HepG2 (cell line): ENCODE measurements around the gene TBC1D12. TPM values are rescaled to one million over a fixed set of nuclear protein-coding genes. Genes with fewer than 3 reads are reported as not detected.

Experiments
- ATAC-seq: fragments of 200-7000 bp; cut with Tn5 transposase; 3 replicates; pipeline ENCODE4 v1.9.1; 2020; ENCODE audit warnings: mild to moderate bottlenecking, moderate library complexity
- BruUV-seq: library from RNA; stranded (reverse); fragments of 400-500 nt; replicated peaks from 2 replicates; lab custom pipeline; 2021; lab: Mats Ljungman, UMichigan
- CTCF ChIA-PET: fragments of 300-600 bp; formaldehyde crosslinking; extraction: SDS; loops from one replicate; lab custom pipeline; 2021; ENCODE audit warnings: low total read pairs, inconsistent platforms, low intra/inter-chr PET ratio; lab: Yijun Ruan, JAX
- POLR2A ChIA-PET: fragments of 350-600 bp; sonication (Branson Sonifier 250); formaldehyde crosslinking; loops from one replicate; lab custom pipeline; 2020; ENCODE audit warnings: antibody characterized with exemption, inconsistent platforms; lab: Yijun Ruan, JAX
- DNase-seq: peaks from one replicate; pipeline ENCODE4 v3.0.0-alpha.2; 2015; ENCODE audit warnings: low spot score
- FAIRE-seq: peaks from 3 replicates; lab custom pipeline; 2011; peaks lifted over from hg19 to GRCh38; lab: Jason Lieb, UNC
- H2AFZ ChIP-seq: one replicate; pipeline ENCODE4 v1.6.1; 2011; ENCODE audit warnings: low read length, inconsistent platforms
- H3K27ac ChIP-seq: fragments of 300-600 bp; 3 replicates; pipeline ENCODE4 v1.8.0; 2011; ENCODE audit warnings: mixed run types, mild to moderate bottlenecking, mixed read lengths, low read length, inconsistent platforms; ENCODE audit not compliant: insufficient read depth; ENCODE audit errors: extremely low read length
- H3K27me3 ChIP-seq, 2 experiments: fragments of 200-600 bp in 1 of 2; 2 replicates in 1 of 2; 3 replicates in 1 of 2; pipeline versions ENCODE4 v1.6.0 to v1.8.0; 2011; ENCODE audit warnings: low read length in 2 of 2, mild to moderate bottlenecking in 2 of 2, moderate library complexity in 2 of 2, inconsistent platforms in 1 of 2; ENCODE audit not compliant: insufficient read depth in 2 of 2, control insufficient read depth in 1 of 2
- H3K36me3 ChIP-seq, 2 experiments: fragments of 200-600 bp in 1 of 2; replicated peaks in 1 of 2; 2 replicates in 1 of 2; 3 replicates in 1 of 2; pipeline versions ENCODE4 v1.5.1 to v1.8.0; 2011; ENCODE audit warnings: low read length in 2 of 2, inconsistent platforms in 1 of 2; ENCODE audit not compliant: insufficient read depth in 2 of 2, control insufficient read depth in 1 of 2
- H3K4me1 ChIP-seq: 2 replicates; pipeline ENCODE4 v1.5.1; 2012; ENCODE audit warnings: low read length, inconsistent platforms; ENCODE audit not compliant: insufficient read depth
- H3K4me2 ChIP-seq: 2 replicates; pipeline ENCODE4 v1.6.0; 2011; ENCODE audit warnings: low read depth, low read length, inconsistent platforms
- H3K4me3 ChIP-seq, 3 experiments: fragments of 200-600 bp in 1 of 3; sonication (generic), shearing (Covaris generic) in 1 of 3; replicated peaks in 1 of 3; 2 replicates each; pipeline ENCODE4 v1.5.1; 2011 to 2016; ENCODE audit warnings: low read length in 3 of 3, inconsistent platforms in 2 of 3, low read depth in 2 of 3, mild to moderate bottlenecking in 2 of 3, control low read depth in 1 of 3, mixed read lengths in 1 of 3; ENCODE audit not compliant: insufficient read depth in 1 of 3
- H3K79me2 ChIP-seq: one replicate; pipeline ENCODE4 v1.6.1; 2011; ENCODE audit warnings: low read length, inconsistent platforms; ENCODE audit not compliant: insufficient read depth
- H3K9ac ChIP-seq: 2 replicates; pipeline ENCODE4 v1.6.0; 2011; ENCODE audit warnings: mild to moderate bottlenecking, low read depth, low read length, inconsistent platforms; ENCODE audit not compliant: insufficient read depth
- H3K9me3 ChIP-seq: 2 replicates; pipeline ENCODE4 v1.5.1; 2012; ENCODE audit warnings: mild to moderate bottlenecking, low read length
- H4K20me1 ChIP-seq: 2 replicates; pipeline ENCODE4 v1.6.0; 2011; ENCODE audit warnings: inconsistent platforms, mild to moderate bottlenecking, low read length, moderate library complexity; ENCODE audit not compliant: insufficient read depth
- ARNT2 ChIP-seq: sonication (generic); formaldehyde crosslinking; IDR thresholded peaks from 2 replicates; pipeline ENCODE4 v1.8.0; 2022; ENCODE audit warnings: mild to moderate bottlenecking, low read depth, missing genetic modification reagents, moderate library complexity
- ELF1 ChIP-seq: sonication (generic); formaldehyde crosslinking; IDR thresholded peaks from 2 replicates; pipeline ENCODE4 v1.4.0; 2020; ENCODE audit warnings: missing genetic modification reagents
- PAWR ChIP-seq: sonication (generic); formaldehyde crosslinking; IDR thresholded peaks from 2 replicates; pipeline ENCODE4 v1.4.0; 2020; ENCODE audit warnings: missing genetic modification reagents, mild to moderate bottlenecking, borderline replicate concordance
- SNAPC2 ChIP-seq: sonication (generic); formaldehyde crosslinking; IDR thresholded peaks from 2 replicates; pipeline ENCODE4 v1.8.1; 2022; ENCODE audit warnings: mild to moderate bottlenecking, missing genetic modification reagents
- WGBS: methylation state at CpG from one replicate; pipeline ENCODE4 v1.1.6; 2017; ENCODE audit warnings: low lambda C conversion rate; 5-methylcytosine and 5-hydroxymethylcytosine counted together
- in situ Hi-C: cut with HindIII; loops from 2 replicates; pipeline ENCODE4 v1.10.0; 2017; ENCODE audit warnings: low pct_unique_long_range_greater_than_20kb; ENCODE audit not compliant: extremely low pct_ligation_motif_present
- intact Hi-C: fragments of 100-400 bp; cut with micrococcal nuclease; formaldehyde crosslinking; loops from one replicate; pipeline ENCODE4 v1.10.0; 2022; ENCODE audit not compliant: unreplicated experiment
- polyA plus RNA-seq, 8 experiments: library from polyadenylated mRNA; depleted of rRNA in 3 of 8; stranded (reverse) in 7 of 8; unstranded in 1 of 8; fragments of >200 nt; fragmentation: Illumina TruSeq in 4 of 8; extraction: Trizol in 4 of 8; gene quantifications; 2 replicates each; pipeline versions ENCODE4 v1.2.1 to v1.2.3, GENCODE V29; 2011 to 2016; ENCODE audit warnings: low read depth in 4 of 8, missing spikeins in 1 of 8, mixed read lengths in 1 of 8; ENCODE audit not compliant: insufficient read depth in 1 of 8
- total RNA-seq, 5 experiments: library from RNA; depleted of rRNA; stranded (reverse); fragments of >200 nt; fragmentation: Illumina TruSeq; extraction: Trizol; gene quantifications; 2 replicates each; pipeline ENCODE4 v1.2.3, GENCODE V29; 2016; ENCODE audit warnings: low read depth in 1 of 5
- TF ChIP-seq, protein P1 (sequence below): sonication (generic); formaldehyde crosslinking; IDR thresholded peaks from 2 replicates; pipeline ENCODE4 v1.5.1; 2020; ENCODE audit warnings: missing genetic modification reagents, mild to moderate bottlenecking, borderline replicate concordance

TBC1D12 gene
- total and polyA plus RNA-seq, 2 of the 13 experiments (the other 11 are each of a cell fraction or from before 2014, with no cell fraction given): 5.7 to 6.2 TPM

GRCh38 chr10:94416896-94417295, 14.6 kb downstream of the TBC1D12 start (continued):
- TF ChIP-seq, protein P1, sequence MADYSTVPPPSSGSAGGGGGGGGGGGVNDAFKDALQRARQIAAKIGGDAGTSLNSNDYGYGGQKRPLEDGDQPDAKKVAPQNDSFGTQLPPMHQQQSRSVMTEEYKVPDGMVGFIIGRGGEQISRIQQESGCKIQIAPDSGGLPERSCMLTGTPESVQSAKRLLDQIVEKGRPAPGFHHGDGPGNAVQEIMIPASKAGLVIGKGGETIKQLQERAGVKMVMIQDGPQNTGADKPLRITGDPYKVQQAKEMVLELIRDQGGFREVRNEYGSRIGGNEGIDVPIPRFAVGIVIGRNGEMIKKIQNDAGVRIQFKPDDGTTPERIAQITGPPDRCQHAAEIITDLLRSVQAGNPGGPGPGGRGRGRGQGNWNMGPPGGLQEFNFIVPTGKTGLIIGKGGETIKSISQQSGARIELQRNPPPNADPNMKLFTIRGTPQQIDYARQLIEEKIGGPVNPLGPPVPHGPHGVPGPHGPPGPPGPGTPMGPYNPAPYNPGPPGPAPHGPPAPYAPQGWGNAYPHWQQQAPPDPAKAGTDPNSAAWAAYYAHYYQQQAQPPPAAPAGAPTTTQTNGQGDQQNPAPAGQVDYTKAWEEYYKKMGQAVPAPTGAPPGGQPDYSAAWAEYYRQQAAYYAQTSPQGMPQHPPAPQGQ (CRISPR knock-in tag): no peak
- TF ChIP-seq SNAPC2 (CRISPR knock-in tag): no peak
- TF ChIP-seq, all 625 proteins: peak for 0

DNA sequence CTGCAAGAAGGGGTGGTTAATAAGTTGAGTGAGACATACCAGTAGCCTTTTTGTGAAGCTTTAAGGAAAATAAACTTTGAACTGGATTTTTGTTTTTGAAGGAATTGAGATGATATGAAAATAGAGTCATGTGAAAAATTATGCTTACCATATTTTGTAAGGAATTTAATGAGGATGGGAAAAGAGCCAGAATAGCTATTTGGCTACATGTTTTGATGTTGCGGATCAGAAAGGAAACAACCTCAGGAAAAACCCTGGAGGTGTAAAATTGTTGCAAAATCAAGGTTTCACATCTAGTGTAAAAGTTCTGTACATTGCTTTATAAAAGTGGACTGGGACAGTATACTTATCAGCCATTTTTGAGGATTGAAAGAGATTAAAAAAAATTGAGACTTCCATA, 15.0 kb downstream of the TBC1D12 start:
- DNase-seq (no peak), ATAC-seq (no peak), FAIRE-seq (no peak)
- no peaks in the 10 kb centered on the region for H3K4me1 ChIP-seq
- no TSS peak for BruUV-seq
- H4K20me1 ChIP-seq: no peaks in the 10 kb centered on the region
- no peak overlapping the region for H2AFZ ChIP-seq
- ChIA-PET POLR2A (no interaction called here), CTCF (no interaction called here)
- WGBS: 94% methylated on average over 1 of the region's 1 CpG
- no peaks in the 10 kb centered on the region for H3K36me3 ChIP-seq
- no peaks in the 10 kb centered on the region for H3K9me3 ChIP-seq
- no peak overlapping the region for H3K4me3 ChIP-seq
- no peak overlapping the region for H3K9ac ChIP-seq
- no peak overlapping the region for H3K4me2 ChIP-seq
- TF ChIP-seq PAWR (CRISPR knock-in tag) (no peak), ARNT2 (CRISPR knock-in tag) (no peak), ELF1 (no peak)
- H3K79me2 ChIP-seq: peaks cover 25% of the 10 kb centered on the region
- H3K27me3 ChIP-seq: no peaks in the 10 kb centered on the region
- intact Hi-C loops: no loop called here
- H3K27ac ChIP-seq: no peak overlapping the region
- in situ Hi-C loops: no loop called here
